ENCODE data around the gene TAF11L10. TPM values are rescaled to one million over a fixed set of nuclear protein-coding genes. Genes with fewer than 3 reads are reported as not detected.
"Not testable (repeated sequence)": the region's sequence is repeated elsewhere in the genome, so short reads cannot be mapped to it uniquely, and the experiment has no call there.

The TAF11L10 gene
- total RNA-seq, 1 experiment from 2014 or later: not detected

DNA sequence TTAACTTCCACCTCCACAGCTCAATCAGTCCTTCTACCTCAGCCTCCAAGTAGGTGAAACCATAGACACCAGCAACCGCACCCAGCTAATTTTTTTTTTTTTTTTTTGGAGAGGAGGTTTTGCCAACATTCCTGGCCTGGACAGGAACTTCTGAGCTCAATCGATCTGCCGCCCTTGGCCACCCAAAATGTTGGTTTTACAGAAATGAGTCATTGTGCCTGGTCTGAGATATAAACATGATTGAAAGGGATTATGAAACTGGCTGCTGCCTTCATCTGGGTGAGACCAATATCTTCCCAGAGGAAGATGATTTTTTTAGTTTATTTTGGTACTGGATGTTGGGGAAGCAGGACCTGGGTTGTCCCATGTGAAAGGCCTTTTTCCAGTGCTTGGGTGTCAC is 21.7 kb upstream of the TAF11L10 start:
- BruUV-seq (replicated peaks): no TSS peak
- no peaks in the 10 kb centered on the region for H3K36me3 Mint-ChIP-seq (ENCODE audit: insufficient read depth, unreplicated experiment)
- no peaks in the 10 kb centered on the region for H3K27me3 Mint-ChIP-seq (ENCODE audit: unreplicated experiment)
- H3K27ac Mint-ChIP-seq (ENCODE audit: unreplicated experiment): no peak overlapping the region
- no peak overlapping the region for H3K4me3 Mint-ChIP-seq (ENCODE audit: low read depth, unreplicated experiment)
- no peaks in the 10 kb centered on the region for H3K4me1 Mint-ChIP-seq (ENCODE audit: low read depth, unreplicated experiment)
- TF ChIP-seq, protein P1, sequence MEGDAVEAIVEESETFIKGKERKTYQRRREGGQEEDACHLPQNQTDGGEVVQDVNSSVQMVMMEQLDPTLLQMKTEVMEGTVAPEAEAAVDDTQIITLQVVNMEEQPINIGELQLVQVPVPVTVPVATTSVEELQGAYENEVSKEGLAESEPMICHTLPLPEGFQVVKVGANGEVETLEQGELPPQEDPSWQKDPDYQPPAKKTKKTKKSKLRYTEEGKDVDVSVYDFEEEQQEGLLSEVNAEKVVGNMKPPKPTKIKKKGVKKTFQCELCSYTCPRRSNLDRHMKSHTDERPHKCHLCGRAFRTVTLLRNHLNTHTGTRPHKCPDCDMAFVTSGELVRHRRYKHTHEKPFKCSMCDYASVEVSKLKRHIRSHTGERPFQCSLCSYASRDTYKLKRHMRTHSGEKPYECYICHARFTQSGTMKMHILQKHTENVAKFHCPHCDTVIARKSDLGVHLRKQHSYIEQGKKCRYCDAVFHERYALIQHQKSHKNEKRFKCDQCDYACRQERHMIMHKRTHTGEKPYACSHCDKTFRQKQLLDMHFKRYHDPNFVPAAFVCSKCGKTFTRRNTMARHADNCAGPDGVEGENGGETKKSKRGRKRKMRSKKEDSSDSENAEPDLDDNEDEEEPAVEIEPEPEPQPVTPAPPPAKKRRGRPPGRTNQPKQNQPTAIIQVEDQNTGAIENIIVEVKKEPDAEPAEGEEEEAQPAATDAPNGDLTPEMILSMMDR (IDR thresholded peaks at IDR 0.05; ENCODE audit: unreplicated experiment): no peak
- DNase-seq: no peak
- CTCF ChIA-PET: no interaction called here
- H3K9me3 Mint-ChIP-seq (ENCODE audit: low read depth, unreplicated experiment): no peaks in the 10 kb centered on the region
- intact Hi-C loops (cut with micrococcal nuclease; ENCODE audit: unreplicated experiment): no loop called here

DNA sequence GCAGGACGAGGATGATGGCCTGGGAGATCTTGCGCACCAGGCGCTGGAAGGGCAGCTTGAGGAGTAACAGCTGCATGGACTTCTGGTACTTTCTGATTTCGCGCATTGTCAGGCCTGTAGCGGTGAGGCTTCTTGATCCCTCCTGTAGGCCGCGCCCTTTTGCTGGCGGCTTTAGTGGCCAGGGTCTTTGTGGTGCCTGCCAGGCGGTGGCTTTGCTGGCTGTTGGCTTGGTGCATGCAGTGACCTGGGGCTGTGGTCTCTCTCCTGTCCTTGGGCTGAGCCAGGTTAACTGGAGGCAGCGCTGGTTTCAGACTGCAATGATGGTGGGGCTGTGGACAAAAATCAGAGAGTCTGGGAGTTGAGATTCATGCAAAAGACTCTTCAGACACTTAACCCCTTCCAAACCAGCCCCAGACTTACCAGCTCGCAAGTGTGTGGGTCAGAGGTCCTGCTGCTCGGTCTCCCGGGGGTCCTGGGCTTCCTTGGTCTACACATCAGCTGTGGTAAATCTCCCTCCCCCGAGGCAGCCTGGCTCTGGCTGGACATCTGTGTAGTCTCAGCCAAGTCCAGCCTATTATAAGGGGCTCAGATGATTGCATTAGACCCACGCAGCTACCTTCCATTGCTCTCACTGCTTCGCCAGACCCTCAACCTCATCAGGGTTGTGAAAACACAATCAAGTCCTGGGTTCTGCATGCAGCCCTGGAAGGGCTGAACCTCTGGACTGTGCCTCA is 17.4 kb upstream of the TAF11L10 start:
- no peaks in the 10 kb centered on the region for H3K4me1 Mint-ChIP-seq (ENCODE audit: low read depth, unreplicated experiment)
- intact Hi-C loops (cut with micrococcal nuclease; ENCODE audit: unreplicated experiment): no loop called here
- TF ChIP-seq, protein P1 (IDR thresholded peaks at IDR 0.05; ENCODE audit: unreplicated experiment): no peak
- CTCF ChIA-PET: no interaction called here
- no peaks in the 10 kb centered on the region for H3K36me3 Mint-ChIP-seq (ENCODE audit: insufficient read depth, unreplicated experiment)
- H3K27ac Mint-ChIP-seq (ENCODE audit: unreplicated experiment): no peak overlapping the region
- DNase-seq: no peak
- BruUV-seq (replicated peaks): no TSS peak
- no peak overlapping the region for H3K4me3 Mint-ChIP-seq (ENCODE audit: low read depth, unreplicated experiment)
- no peaks in the 10 kb centered on the region for H3K9me3 Mint-ChIP-seq (ENCODE audit: low read depth, unreplicated experiment)
- no peaks in the 10 kb centered on the region for H3K27me3 Mint-ChIP-seq (ENCODE audit: unreplicated experiment)

DNA sequence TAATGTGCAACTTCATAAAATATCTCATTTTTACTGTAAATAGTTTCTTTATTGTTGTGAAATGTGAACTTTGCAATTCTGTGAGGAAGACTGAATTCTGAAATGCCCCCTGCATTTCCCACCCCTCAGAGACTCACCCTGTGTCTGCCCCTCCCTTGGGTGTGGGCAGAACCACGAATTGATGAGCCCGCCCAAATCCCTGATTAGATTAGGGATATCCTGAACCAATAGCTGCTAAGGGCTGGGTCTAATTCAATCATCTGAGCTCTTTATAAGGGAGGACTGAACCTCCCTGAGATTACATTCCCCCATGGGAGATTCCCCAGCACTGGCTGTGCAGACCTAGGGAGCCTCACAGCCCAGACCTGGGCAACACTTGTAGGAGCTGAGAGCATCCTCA is 12.5 kb upstream of the TAF11L10 start, which contains the start of gene TAF11L12:
TSS of gene TAF11L12 (plus strand) at position 301 of the 400 bp plus-strand sequence.
- BruUV-seq (replicated peaks); H3K36me3 Mint-ChIP-seq (ENCODE audit: insufficient read depth, unreplicated experiment); DNase-seq; H3K4me3 Mint-ChIP-seq (ENCODE audit: low read depth, unreplicated experiment); H3K4me1 Mint-ChIP-seq (ENCODE audit: low read depth, unreplicated experiment); H3K9me3 Mint-ChIP-seq (ENCODE audit: low read depth, unreplicated experiment); CTCF ChIA-PET; intact Hi-C loops (cut with micrococcal nuclease; ENCODE audit: unreplicated experiment); H3K27ac Mint-ChIP-seq (ENCODE audit: unreplicated experiment); H3K27me3 Mint-ChIP-seq (ENCODE audit: unreplicated experiment): not testable (repeated sequence)

DNA sequence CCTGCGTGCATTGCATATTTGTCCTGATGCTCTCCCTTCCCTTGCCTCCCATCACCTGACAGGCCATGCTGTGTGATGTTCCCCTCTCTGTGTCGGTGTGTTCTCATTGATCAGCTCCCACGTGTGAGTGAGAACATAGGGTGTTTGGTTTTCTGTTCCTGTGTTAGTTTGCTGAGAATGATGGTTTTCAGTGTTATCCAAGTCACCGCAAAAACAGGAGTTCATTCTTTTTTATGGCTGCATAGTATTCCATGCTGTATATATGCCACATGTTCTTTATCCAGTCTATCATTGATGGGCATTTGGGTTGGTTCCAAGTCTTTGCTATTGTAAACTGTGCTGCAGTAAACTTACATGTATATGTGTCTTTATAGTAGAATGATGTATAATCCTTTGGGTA is 9.8 kb upstream of the TAF11L10 start:
- H3K27ac Mint-ChIP-seq (ENCODE audit: unreplicated experiment); BruUV-seq (replicated peaks); CTCF ChIA-PET; DNase-seq; H3K27me3 Mint-ChIP-seq (ENCODE audit: unreplicated experiment); H3K9me3 Mint-ChIP-seq (ENCODE audit: low read depth, unreplicated experiment); intact Hi-C loops (cut with micrococcal nuclease; ENCODE audit: unreplicated experiment); H3K4me3 Mint-ChIP-seq (ENCODE audit: low read depth, unreplicated experiment); H3K36me3 Mint-ChIP-seq (ENCODE audit: insufficient read depth, unreplicated experiment); H3K4me1 Mint-ChIP-seq (ENCODE audit: low read depth, unreplicated experiment): not testable (repeated sequence)

DNA sequence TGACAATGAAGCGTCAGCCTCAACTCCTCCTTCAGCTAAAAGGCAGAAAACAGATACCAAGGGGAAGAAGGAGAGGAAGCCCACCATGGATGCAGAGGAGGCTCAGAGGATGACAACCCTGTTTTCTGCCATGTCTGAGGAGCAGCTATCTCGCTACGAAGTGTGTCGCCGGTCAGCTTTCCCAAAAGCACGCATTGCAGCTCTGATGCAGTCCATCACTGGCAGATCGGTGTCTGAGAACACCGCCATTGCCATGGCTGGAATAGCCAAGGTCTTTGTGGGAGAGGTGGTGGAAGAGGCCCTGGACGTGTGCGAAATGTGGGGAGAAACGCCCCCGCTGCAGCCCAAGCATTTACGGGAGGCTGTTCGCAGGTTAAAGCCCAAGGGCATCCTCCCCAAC is 7.3 kb upstream of the TAF11L10 start:
- no peak overlapping the region for H3K27ac Mint-ChIP-seq (ENCODE audit: unreplicated experiment)
- BruUV-seq (replicated peaks): no TSS peak
- CTCF ChIA-PET: no interaction called here
- no peaks in the 10 kb centered on the region for H3K4me1 Mint-ChIP-seq (ENCODE audit: low read depth, unreplicated experiment)
- intact Hi-C loops (cut with micrococcal nuclease; ENCODE audit: unreplicated experiment): no loop called here
- no peak overlapping the region for H3K4me3 Mint-ChIP-seq (ENCODE audit: low read depth, unreplicated experiment)
- H3K9me3 Mint-ChIP-seq (ENCODE audit: low read depth, unreplicated experiment): peaks cover 6% of the 10 kb centered on the region
- no peak for DNase-seq
- no peaks in the 10 kb centered on the region for H3K36me3 Mint-ChIP-seq (ENCODE audit: insufficient read depth, unreplicated experiment)
- TF ChIP-seq, protein P1 (IDR thresholded peaks at IDR 0.05; ENCODE audit: unreplicated experiment): no peak
- no peaks in the 10 kb centered on the region for H3K27me3 Mint-ChIP-seq (ENCODE audit: unreplicated experiment)

DNA sequence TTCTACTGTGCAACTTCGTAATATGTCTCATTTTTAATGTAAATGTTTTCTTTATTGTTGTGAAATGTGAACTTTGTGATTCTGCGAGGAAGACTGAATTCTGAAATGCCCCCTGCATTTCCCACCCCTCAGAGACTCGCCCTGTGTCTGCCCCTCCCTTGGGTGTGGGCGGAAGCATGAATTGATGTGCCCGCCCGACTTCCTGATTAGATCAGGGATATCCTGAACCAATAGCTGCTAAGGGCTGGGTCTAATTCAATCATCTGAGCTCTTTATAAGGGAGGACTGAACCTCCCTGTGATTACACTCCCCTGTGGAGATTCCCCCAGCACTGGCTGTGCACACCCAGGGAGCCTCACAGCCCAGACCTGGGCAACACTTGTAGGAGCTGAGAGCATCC is 6.3 kb upstream of the TAF11L10 start, which contains the start of gene TAF11L11:
TSS of gene TAF11L11 (plus strand) at position 304 of the 400 bp plus-strand sequence.
- H3K9me3 Mint-ChIP-seq (ENCODE audit: low read depth, unreplicated experiment); BruUV-seq (replicated peaks); H3K4me1 Mint-ChIP-seq (ENCODE audit: low read depth, unreplicated experiment); DNase-seq; H3K4me3 Mint-ChIP-seq (ENCODE audit: low read depth, unreplicated experiment); H3K27me3 Mint-ChIP-seq (ENCODE audit: unreplicated experiment); CTCF ChIA-PET; H3K27ac Mint-ChIP-seq (ENCODE audit: unreplicated experiment); H3K36me3 Mint-ChIP-seq (ENCODE audit: insufficient read depth, unreplicated experiment); intact Hi-C loops (cut with micrococcal nuclease; ENCODE audit: unreplicated experiment): not testable (repeated sequence)

DNA sequence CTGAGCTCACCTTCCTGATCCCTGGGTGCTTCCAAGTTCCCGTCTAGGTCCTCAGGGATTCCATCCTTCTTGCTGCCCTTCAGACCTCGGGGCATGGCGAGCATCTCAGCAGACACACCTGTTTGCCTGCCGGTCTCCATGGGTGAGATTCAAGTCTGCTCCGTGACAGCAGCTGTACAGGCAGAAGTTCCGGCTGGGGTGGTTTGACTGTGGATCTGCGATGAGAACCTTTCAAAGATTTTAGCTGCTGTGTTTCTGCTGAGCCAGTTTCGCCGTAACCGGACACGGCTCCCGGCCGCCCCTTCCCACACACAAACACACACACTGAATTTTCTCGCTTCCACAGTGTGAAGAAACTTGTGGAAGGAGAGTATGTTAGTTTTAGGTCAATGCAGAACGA is 3.4 kb downstream of the TAF11L10 start, which contains the start of gene TAF11L9:
TSS of gene TAF11L9 (minus strand) at position 140 of the 400 bp plus-strand sequence.
- H3K27ac Mint-ChIP-seq (ENCODE audit: unreplicated experiment); H3K9me3 Mint-ChIP-seq (ENCODE audit: low read depth, unreplicated experiment); DNase-seq; H3K4me3 Mint-ChIP-seq (ENCODE audit: low read depth, unreplicated experiment); H3K36me3 Mint-ChIP-seq (ENCODE audit: insufficient read depth, unreplicated experiment); H3K27me3 Mint-ChIP-seq (ENCODE audit: unreplicated experiment); H3K4me1 Mint-ChIP-seq (ENCODE audit: low read depth, unreplicated experiment); BruUV-seq (replicated peaks); CTCF ChIA-PET; intact Hi-C loops (cut with micrococcal nuclease; ENCODE audit: unreplicated experiment): not testable (repeated sequence)

DNA sequence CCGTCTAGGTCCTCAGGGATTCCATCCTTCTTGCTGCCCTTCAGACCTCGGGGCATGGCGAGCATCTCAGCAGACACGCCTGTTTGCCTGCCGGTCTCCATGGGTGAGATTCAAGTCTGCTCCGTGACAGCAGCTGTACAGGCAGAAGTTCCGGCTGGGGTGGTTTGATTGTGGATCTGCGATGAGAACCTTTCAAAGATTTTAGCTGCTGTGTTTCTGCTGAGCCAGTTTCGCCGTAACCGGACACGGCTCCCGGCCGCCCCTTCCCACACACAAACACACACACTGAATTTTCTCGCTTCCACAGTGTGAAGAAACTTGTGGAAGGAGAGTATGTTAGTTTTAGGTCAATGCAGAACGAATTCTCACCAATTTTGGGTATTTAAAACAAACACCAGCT is 6.8 kb downstream of the TAF11L10 start, which contains the start of gene TAF11L8:
TSS of gene TAF11L8 (minus strand) at position 101 of the 400 bp plus-strand sequence.
- intact Hi-C loops (cut with micrococcal nuclease; ENCODE audit: unreplicated experiment); H3K27me3 Mint-ChIP-seq (ENCODE audit: unreplicated experiment); H3K36me3 Mint-ChIP-seq (ENCODE audit: insufficient read depth, unreplicated experiment); H3K27ac Mint-ChIP-seq (ENCODE audit: unreplicated experiment); CTCF ChIA-PET; H3K9me3 Mint-ChIP-seq (ENCODE audit: low read depth, unreplicated experiment); DNase-seq; H3K4me3 Mint-ChIP-seq (ENCODE audit: low read depth, unreplicated experiment); BruUV-seq (replicated peaks); H3K4me1 Mint-ChIP-seq (ENCODE audit: low read depth, unreplicated experiment): not testable (repeated sequence)

Data from Calu3 (cell line).